ENCODE measurements around the gene TSPAN18. TPM values are rescaled to one million over a fixed set of nuclear protein-coding genes. Genes with fewer than 3 reads are reported as not detected.

Gene TSPAN18
- total RNA-seq, 1 experiment from 2014 or later = 2.8 TPM

DNA sequence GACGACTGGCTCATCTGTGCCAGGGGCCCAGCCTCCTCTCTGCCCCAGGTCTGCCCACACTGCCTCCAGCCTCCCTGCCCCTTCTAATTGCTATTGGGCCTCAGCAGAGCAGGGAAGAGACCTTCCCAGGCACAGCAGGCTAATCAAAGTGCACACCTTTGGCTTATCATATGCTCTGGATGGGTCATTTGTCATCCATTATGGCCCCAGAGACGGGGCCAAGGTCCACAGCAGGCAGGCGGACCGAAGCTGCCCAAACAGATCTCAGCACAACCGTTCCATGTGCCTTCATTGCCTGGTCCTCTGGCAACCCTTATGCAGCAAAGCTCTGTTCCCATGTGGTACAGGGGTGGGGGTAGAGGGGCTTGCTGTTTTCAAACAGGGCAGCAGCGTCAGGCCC lies 157.3 kb downstream of the TSPAN18 start:
- H3K36me3 ChIP-seq (ENCODE audit: insufficient read depth, low read length, poor library complexity, severe bottlenecking) = no peaks in the 10 kb centered on the region
- no peak overlapping the region for H3K4me3 ChIP-seq (ENCODE audit: low read depth, low read length, poor library complexity, severe bottlenecking)
- no peak for DNase-seq (ENCODE audit: low spot score)
- no peaks in the 10 kb centered on the region for H3K27me3 ChIP-seq (replicated peaks; ENCODE audit: insufficient read depth, low read depth, low read length, poor library complexity)
- no peak overlapping the region for H3K27ac ChIP-seq (ENCODE audit: low read depth, low read length, poor library complexity, severe bottlenecking)
- intact Hi-C loops (cut with micrococcal nuclease; ENCODE audit: unreplicated experiment) = loop anchor here (5.0 kb wide), 1 partner anchor 107 kb away; no protein-coding TSS in a partner anchor
- ChIA-PET POLR2A (ENCODE audit: low non-redundant PET) (no interaction called here), CTCF (no interaction called here)
- TF ChIP-seq, protein P1, sequence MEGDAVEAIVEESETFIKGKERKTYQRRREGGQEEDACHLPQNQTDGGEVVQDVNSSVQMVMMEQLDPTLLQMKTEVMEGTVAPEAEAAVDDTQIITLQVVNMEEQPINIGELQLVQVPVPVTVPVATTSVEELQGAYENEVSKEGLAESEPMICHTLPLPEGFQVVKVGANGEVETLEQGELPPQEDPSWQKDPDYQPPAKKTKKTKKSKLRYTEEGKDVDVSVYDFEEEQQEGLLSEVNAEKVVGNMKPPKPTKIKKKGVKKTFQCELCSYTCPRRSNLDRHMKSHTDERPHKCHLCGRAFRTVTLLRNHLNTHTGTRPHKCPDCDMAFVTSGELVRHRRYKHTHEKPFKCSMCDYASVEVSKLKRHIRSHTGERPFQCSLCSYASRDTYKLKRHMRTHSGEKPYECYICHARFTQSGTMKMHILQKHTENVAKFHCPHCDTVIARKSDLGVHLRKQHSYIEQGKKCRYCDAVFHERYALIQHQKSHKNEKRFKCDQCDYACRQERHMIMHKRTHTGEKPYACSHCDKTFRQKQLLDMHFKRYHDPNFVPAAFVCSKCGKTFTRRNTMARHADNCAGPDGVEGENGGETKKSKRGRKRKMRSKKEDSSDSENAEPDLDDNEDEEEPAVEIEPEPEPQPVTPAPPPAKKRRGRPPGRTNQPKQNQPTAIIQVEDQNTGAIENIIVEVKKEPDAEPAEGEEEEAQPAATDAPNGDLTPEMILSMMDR (conservative IDR thresholded peaks at IDR 0.05; ENCODE audit: low read depth, low read length) = no peak
- TF ChIP-seq EZH2 (IDR thresholded peaks at IDR 0.05; ENCODE audit: borderline replicate concordance, low read depth, low read length, poor library complexity, severe bottlenecking) = no peak
- no peaks in the 10 kb centered on the region for H3K9me3 ChIP-seq (ENCODE audit: low read depth, low read length, poor library complexity, severe bottlenecking)
- no TSS peak for BruUV-seq (replicated peaks)
- no peaks in the 10 kb centered on the region for H3K4me1 ChIP-seq (ENCODE audit: insufficient read depth, low read length, poor library complexity, severe bottlenecking)

GRCh38 chr11:44885065-44885810 lies 158.5 kb downstream of the TSPAN18 start:
- no peak for DNase-seq (ENCODE audit: low spot score)
- Histone ChIP-seq H3K4me1 (ENCODE audit: insufficient read depth, low read length, poor library complexity, severe bottlenecking) (no peaks in the 10 kb centered on the region), H3K36me3 (ENCODE audit: insufficient read depth, low read length, poor library complexity, severe bottlenecking) (no peaks in the 10 kb centered on the region), H3K27ac (ENCODE audit: low read depth, low read length, poor library complexity, severe bottlenecking) (no peak overlapping the region), H3K4me3 (ENCODE audit: low read depth, low read length, poor library complexity, severe bottlenecking) (no peak overlapping the region), H3K27me3 (replicated peaks; ENCODE audit: insufficient read depth, low read depth, low read length, poor library complexity) (no peaks in the 10 kb centered on the region), H3K9me3 (ENCODE audit: low read depth, low read length, poor library complexity, severe bottlenecking) (no peaks in the 10 kb centered on the region)
- ChIA-PET CTCF (no interaction called here), POLR2A (ENCODE audit: low non-redundant PET) (no interaction called here)
- intact Hi-C loops (cut with micrococcal nuclease; ENCODE audit: unreplicated experiment) = no loop called here
- BruUV-seq (replicated peaks) = no TSS peak
- no peak for TF ChIP-seq EZH2 (IDR thresholded peaks at IDR 0.05; ENCODE audit: borderline replicate concordance, low read depth, low read length, poor library complexity, severe bottlenecking)

GRCh38 chr11:44885919-44886789 lies 159.4 kb downstream of the TSPAN18 start:
- DNase-seq (ENCODE audit: low spot score) = no peak
- BruUV-seq (replicated peaks) = no TSS peak
- Histone ChIP-seq H3K27ac (ENCODE audit: low read depth, low read length, poor library complexity, severe bottlenecking) (no peak overlapping the region), H3K9me3 (ENCODE audit: low read depth, low read length, poor library complexity, severe bottlenecking) (no peaks in the 10 kb centered on the region), H3K36me3 (ENCODE audit: insufficient read depth, low read length, poor library complexity, severe bottlenecking) (no peaks in the 10 kb centered on the region), H3K27me3 (replicated peaks; ENCODE audit: insufficient read depth, low read depth, low read length, poor library complexity) (no peaks in the 10 kb centered on the region), H3K4me1 (ENCODE audit: insufficient read depth, low read length, poor library complexity, severe bottlenecking) (no peaks in the 10 kb centered on the region), H3K4me3 (ENCODE audit: low read depth, low read length, poor library complexity, severe bottlenecking) (no peak overlapping the region)
- POLR2A ChIA-PET (ENCODE audit: low non-redundant PET) = no interaction called here
- TF ChIP-seq EZH2 (IDR thresholded peaks at IDR 0.05; ENCODE audit: borderline replicate concordance, low read depth, low read length, poor library complexity, severe bottlenecking) = no peak
- TF ChIP-seq, protein P1 (conservative IDR thresholded peaks at IDR 0.05; ENCODE audit: low read depth, low read length) = no peak
- intact Hi-C loops (cut with micrococcal nuclease; ENCODE audit: unreplicated experiment) = no loop called here
- CTCF ChIA-PET = no interaction called here

All from A673 (cell line).